OCI-LY7 (cell line): ENCODE results near the gene PIH1D1.

Experiments used
- CTCF ChIP-seq: fragments of 200-600 bp; sonication (generic); conservative IDR thresholded peaks from 2 replicates; pipeline ENCODE4 v1.5.1; 2014; ENCODE audit warnings: mild to moderate bottlenecking, antibody characterized with exemption, low read length, moderate library complexity, mixed read lengths
- EZH2phosphoT487 ChIP-seq: fragments of 200-600 bp; sonication (generic); IDR thresholded peaks from 2 replicates; pipeline ENCODE4 v1.6.1; 2018; ENCODE audit warnings: low read depth, borderline replicate concordance, mild to moderate bottlenecking, mixed run types, antibody characterized with exemption, low read length, moderate library complexity, mixed read lengths

GRCh38 chr19:49472936-49473335, 21.3 kb upstream of the PIH1D1 start:
- TF ChIP-seq CTCF = no peak
- no peak for TF ChIP-seq EZH2phosphoT487
